GM12864 (cell line): ENCODE data around the gene PRDM13.
"Not testable (repeated sequence)": the region's sequence is repeated elsewhere in the genome, so short reads cannot be mapped to it uniquely, and the experiment has no call there.

Experiments
- DNase-seq: peaks from one replicate; pipeline ENCODE4 v3.0.0-alpha.2; 2011; ENCODE audit warnings: low read depth
- H3K4me3 ChIP-seq: 2 replicates; pipeline ENCODE4 v1.5.1; 2011; ENCODE audit warnings: mild to moderate bottlenecking, low read depth, low read length, control low read depth
- CTCF ChIP-seq: IDR thresholded peaks from 2 replicates; pipeline ENCODE4 v1.5.1; 2011; ENCODE audit warnings: low read depth, mild to moderate bottlenecking, moderate library complexity, low read length, control low read depth, inconsistent platforms; ENCODE audit errors: missing control alignments

The PRDM13 gene

GRCh38 chr6:99617131-99617530 is 10.5 kb downstream of the PRDM13 start:
- no peak for TF ChIP-seq CTCF
- no peak overlapping the region for H3K4me3 ChIP-seq
- no peak for DNase-seq

- no peak for TF ChIP-seq CTCF
- DNase-seq, result no peak
- H3K4me3 ChIP-seq, result no peak overlapping the region
Measured at GRCh38 chr6:99618649-99619408, 12.2 kb downstream of the PRDM13 start.

- H3K4me3 ChIP-seq, result no peak overlapping the region
- TF ChIP-seq CTCF, result no peak
Measured at GRCh38 chr6:99619409-99619762, 12.8 kb downstream of the PRDM13 start.

GRCh38 chr6:99622044-99622443 is 15.4 kb downstream of the PRDM13 start:
- not testable (repeated sequence) for DNase-seq, H3K4me3 ChIP-seq

More at GRCh38 chr6:99619409-99619762, 12.8 kb downstream of the PRDM13 start:
- no peak for DNase-seq

GRCh38 chr6:99629293-99629692 is 22.7 kb downstream of the PRDM13 start:
- DNase-seq, result no peak
- no peak for TF ChIP-seq CTCF
- H3K4me3 ChIP-seq, result no peak overlapping the region

- DNase-seq, result no peak
- no peak for TF ChIP-seq CTCF
- no peak overlapping the region for H3K4me3 ChIP-seq
Measured at GRCh38 chr6:99637629-99638028, 31.0 kb downstream of the PRDM13 start.

GRCh38 chr6:99638358-99638757 is 31.7 kb downstream of the PRDM13 start:
- DNase-seq, result not testable (repeated sequence)

GRCh38 chr6:99641270-99641669 is 34.6 kb downstream of the PRDM13 start:
- no peak for DNase-seq
- H3K4me3 ChIP-seq, result no peak overlapping the region
- no peak for TF ChIP-seq CTCF

More at GRCh38 chr6:99638358-99638757, 31.7 kb downstream of the PRDM13 start:
- H3K4me3 ChIP-seq, result not testable (repeated sequence)
